SKM-1 (cell line): ENCODE measurements around the gene LRTM1.

Experiments used
- DNase-seq: peaks from one replicate; lab custom pipeline; 2025; ENCODE audit not compliant: unreplicated experiment; lab: John Stamatoyannopoulos, UW

Gene LRTM1

DNA sequence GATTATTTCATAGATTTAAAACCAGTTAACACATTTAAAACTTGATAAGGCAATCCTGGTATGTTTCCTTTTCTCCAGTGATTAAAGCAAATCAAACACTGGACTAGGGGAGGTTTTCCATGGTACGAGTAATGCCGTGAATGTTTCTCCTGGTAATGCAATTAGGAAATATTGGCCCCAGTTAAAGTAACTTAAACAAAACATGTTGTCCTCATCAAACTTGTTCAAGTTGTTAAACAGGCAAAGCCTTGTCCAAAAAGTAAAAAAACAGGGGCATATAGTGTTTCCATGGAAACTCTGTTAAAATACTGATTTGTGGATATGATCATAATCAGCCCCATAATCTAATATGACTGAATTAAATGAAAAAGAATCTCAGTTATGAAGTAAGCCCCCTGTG, 13.1 kb upstream of the LRTM1 start:
- no peak for DNase-seq

DNA sequence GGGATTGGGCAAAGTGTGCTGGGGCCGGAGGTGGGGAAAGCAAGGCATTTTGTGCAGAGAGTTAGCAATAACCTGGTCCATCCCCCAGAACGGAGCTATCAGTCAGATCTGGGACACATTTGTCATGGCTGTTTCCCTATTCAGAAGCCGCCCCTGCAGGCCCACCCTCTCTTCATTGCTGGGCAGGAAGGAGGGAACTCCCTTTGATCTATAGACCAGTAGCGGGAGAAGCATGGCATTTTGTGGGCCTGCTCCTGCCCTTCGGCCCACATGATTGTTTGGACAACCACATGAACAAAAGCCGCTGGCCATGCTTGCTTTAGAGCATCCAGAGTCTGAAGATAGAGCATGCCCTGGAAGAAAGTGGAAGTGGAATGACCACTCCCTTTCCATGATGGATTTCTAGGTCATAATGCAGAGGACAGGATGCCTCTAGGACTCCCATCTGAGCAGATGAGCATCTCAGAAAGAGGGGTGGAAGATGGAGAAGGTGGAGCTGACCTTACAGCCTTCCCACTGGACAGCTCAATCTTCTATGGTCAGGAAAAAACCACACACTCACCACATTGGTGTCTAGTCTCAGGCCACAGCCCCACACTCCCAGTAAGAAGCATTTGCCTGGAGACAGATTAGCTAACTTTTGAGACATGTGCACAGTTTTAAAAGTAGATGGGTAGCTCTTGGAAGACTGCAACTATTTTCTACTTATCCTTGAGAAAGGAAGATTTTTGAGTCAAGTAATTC, 11.9 kb upstream of the LRTM1 start:
- DNase-seq, result no peak

DNA sequence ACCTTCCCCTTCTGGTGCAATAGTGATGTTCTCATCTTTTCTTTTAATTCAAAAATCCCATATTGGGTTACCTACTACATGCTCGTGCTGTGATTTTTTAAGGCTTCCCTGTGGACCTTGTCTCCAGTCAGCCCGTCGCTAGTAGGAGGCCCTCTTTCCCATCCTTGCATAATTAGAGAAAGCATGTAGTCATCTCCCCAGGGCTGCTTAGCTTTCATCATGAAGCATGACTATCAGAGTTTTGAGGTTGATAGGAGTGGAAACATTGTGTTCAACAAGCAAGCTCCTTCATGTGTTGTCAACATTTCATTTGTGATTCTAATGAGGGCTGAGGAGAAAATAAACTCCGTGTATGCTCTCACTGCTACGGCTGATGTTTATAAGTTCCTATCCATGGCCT, 8.7 kb upstream of the LRTM1 start:
- DNase-seq, result no peak

DNA sequence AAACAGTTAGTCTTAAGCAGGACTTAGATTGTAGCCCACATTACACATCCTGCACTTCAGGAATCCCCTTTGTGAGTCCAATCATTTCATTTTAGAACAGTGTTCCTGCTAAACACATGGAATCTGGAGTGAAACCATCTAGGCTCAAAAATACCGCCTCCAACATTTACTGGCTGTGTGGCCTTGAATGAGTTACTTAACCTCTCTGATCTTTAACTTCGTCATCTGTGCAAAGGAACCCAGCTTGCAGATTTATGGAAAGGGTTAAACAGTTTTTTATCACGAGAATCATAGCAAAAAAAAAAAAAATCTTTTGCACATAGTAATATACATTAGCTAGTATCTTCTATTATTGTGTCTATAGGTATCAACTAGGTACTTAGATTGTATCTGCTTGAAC, 8.0 kb upstream of the LRTM1 start:
- DNase-seq, result no peak

DNA sequence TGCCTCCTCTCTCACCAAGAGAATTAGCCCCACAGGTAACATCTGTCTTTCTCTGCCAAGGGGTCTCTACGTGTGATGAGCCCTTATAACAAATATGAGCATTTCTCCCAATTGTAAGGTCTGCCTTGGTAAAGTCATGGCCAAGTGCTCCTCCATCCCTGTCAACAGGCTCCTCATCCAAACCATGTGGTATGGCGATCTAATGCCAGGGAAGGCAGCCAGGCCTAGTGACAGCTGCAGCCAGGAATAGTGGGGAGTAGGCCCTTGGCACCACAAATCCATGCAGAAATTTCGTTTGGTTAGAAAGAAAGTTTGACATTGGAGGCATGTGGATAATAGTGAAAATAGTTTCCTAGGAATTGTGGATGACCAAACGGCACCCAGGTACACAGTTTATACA, 4.7 kb upstream of the LRTM1 start:
- DNase-seq, result no peak

DNA sequence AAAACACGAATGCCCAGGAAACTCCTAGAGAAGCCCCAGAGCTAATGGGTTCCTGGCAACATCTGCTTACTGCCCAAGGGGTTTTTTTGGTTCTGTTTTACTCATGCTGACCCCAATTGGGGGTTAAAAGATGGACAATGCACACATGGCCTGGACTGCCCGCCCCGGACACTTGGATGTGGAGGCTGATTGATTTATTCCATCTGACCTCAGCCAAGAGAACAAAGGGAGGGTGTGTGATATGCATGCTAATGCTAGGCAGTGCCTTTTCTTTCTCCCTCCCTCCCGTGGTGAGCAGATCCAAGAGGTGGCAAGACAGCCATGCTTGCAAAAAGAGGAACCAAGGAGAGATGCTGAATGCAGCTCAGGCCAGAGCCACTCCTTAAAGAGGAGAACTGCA, 3.3 kb upstream of the LRTM1 start:
- DNase-seq, result no peak

DNA sequence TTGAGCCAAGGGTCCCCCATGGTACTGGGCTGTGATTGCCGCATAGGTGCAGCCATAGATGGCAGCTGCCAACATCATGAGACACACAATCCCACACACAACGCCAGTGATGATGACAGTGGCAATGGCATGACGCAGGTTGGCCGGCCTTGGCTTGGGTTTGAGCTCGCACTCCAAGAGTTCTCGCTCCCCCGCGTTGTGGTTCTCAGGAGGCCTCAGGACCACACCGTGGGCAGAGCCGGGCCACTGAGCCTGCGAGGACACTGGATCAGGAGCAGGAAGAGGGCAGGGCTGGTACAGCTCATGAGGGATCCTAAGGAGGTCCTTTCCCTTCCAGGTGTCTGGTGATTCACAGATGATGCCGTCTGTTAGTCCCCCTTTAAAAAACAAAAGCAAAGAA, 9.3 kb downstream of the LRTM1 start:
- DNase-seq, result no peak

DNA sequence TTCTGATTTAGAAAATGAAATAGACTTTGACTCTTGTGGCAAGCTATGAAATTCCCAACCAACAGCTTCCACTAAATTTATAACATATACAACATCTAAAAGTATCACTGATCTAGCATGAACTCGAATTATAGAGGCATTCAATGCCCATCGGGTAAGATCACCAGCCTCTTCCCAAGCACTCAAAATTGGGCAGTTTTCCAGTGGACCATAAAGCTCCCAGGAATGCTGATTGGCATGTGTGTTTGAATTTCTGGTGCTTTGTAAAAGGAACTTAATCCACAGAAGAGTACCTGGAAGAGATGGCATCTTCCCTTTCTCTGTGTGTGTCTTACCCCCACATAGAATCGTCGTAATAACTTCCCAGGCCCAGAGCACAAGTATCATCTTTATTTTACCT, 10.0 kb downstream of the LRTM1 start:
- no peak for DNase-seq

DNA sequence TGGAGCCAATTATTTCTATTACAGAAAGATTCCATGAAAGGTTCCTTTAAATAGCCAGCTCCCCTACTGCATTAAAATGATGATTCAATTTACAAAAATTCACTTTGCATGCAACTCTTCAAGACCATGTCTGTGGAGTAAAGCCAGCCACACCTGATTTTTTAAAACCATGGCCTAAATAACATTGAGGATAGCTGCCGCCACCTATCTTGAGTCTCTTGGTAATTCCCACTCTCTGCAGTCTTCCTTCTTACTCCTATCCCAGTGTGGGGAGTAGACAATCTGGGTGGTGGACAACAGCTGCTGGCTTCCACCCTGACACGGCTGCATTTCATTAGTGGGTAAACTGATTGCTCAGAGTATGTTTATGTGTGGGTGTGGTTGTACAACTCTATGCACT, 10.7 kb downstream of the LRTM1 start:
- no peak for DNase-seq

DNA sequence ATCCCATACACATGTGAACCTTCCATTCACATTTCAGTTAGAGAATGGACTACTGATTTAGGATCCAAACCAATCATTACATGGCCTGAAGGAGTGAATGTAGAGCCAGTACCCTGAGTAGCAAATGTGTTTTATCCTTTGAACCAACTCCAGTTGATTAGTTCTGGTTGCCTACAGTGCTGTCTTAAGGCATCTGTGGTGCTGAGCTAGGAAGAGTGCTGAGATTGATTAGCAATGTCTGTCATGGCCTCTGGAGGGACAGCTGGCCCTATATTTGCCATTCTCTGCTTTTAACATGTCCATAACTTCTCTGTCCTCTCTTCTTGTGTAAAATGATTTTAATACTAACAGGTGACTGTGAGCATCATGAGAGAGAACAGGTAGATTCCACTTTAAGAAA, 11.1 kb downstream of the LRTM1 start:
- DNase-seq, result no peak

DNA sequence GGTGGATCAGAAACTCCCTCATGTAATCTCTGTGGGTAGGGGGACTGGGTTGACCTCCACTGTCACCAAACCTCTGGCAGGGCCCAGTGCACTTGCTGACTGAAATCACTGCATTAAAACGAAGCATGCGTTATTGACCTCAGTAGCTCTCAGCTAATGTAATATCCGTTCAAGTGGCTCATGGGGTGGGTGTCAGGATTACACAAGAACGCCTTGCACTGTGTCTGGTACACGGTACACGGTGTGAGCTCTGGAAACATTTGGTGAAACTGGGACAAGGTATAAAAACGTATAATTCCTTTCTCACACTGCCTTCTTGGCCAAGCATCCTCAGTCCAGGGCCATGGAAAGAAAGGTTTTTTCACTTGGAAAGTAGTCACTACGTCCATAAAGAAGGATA, 11.9 kb downstream of the LRTM1 start:
- no peak for DNase-seq

DNA sequence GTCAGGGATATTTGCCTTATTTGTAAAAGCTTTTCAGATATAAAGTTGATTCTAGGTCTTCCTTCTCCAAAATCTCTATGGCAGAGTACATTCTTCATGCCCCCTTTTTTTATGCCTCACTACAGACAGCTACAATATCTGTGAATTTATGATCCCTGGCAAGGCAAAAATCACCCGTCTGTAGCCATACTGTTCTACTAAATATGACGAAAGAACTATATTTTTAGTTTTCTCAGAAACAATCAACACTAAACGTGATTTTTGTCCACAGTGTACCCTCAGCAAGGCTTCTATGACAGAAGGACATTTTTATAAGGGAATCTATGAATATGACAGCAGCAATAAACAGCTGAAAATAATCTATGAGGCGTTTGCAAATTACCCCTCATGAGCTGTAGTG, 12.7 kb downstream of the LRTM1 start:
- DNase-seq, result no peak

DNA sequence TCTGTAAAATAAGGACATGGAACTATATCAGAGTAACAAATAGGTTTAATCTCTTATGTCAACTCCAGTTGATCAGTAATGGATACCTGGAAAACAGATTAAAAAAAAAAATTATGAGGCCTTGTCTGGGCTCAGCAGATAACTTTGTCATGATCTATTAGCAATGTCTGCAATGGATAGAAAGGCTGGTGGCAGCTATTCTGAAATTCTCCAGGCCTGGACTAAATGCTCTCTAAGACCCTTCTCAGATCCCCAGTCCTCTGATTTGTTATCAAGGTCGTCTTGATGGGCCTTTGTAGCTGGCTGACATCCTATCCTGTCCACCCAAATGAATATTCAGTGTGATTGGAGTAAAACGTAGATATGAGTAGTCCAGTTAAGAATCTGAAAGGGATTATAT, 13.7 kb downstream of the LRTM1 start:
- no peak for DNase-seq

DNA sequence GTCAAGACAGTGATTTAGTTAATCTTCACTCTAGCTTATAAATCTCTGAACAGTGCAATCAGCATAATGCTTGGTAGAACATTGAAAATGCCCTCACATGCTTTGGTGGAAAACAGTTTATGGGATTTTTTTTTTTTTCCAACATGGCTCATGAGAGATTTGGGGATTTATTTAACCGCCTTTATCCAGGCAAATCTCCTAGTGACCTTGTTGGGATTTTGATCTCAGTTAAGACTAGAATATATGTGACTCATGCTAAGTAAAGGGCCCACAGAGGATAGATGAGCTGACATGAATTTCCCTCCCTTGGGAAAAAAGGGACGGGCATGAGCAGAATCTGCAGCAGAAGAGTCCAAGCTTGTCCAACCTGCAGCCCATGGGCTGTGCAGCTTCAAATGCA, 18.7 kb downstream of the LRTM1 start:
- DNase-seq, result no peak

DNA sequence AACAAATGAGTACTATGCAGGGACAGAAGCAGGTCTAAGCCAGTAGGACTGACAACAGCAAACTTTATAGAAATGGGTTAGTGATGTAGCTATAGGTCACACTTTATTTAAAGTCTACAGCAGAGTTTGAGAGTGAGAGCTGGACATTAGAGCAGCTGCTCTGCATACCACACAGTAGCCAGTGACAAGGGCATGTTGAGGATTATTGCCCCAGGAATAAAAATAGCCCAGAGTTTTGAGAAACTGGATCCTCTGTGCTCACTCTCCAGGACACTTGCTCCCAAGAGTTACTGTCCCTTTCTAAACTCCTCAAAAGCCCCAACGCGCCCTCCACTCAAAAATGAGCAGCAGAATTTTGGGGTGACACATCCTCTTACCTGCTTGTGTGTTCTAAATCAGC, 21.1 kb downstream of the LRTM1 start:
- no peak for DNase-seq

DNA sequence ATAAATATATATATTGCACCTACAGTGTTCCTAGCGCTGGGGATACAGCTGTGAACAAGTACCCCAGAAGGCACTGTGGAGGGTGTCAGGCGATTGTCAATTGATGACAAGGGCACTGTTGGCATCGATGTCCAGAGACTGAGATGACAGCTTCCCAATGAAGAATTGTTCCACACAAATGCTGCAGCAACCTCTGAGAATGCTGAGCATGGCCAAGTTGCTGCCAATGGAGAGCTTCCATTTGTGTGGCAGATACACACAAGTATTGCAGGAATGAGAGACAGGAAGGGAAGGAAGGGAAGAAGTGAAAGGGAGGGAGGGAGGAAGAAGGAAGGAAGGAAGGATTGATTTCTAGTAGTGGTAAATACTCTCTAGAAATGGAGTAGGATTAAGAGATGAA, 21.9 kb downstream of the LRTM1 start:
- no peak for DNase-seq

DNA sequence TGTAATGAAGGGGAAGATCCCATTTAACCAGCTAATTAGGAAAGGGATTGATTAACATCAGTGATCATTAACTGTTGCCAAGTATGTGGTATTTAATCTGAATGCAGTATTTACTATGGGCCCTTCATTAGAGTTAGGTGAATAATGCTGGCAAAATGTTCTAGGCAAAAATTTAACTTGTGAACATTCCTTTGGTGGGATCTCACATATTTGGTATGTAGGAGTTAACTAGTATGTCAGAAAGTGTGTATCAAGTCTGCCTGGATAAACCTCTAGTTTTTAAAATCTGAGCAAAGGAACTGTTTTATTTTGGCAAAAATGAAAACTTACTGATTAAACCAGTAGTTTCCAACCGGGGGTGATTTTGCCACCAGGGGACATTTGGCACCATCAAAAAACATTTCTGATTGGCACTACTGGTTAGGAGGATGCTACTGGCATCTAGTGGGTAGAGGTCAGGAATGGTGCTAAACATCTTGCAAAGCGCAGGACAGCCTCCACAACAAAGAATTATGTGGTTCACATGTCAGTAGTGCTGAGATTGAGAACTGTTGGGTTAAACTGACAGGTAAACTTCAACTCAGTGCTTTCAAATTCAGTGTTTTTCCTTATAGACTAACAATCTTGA, 22.5 kb downstream of the LRTM1 start:
- no peak for DNase-seq

DNA sequence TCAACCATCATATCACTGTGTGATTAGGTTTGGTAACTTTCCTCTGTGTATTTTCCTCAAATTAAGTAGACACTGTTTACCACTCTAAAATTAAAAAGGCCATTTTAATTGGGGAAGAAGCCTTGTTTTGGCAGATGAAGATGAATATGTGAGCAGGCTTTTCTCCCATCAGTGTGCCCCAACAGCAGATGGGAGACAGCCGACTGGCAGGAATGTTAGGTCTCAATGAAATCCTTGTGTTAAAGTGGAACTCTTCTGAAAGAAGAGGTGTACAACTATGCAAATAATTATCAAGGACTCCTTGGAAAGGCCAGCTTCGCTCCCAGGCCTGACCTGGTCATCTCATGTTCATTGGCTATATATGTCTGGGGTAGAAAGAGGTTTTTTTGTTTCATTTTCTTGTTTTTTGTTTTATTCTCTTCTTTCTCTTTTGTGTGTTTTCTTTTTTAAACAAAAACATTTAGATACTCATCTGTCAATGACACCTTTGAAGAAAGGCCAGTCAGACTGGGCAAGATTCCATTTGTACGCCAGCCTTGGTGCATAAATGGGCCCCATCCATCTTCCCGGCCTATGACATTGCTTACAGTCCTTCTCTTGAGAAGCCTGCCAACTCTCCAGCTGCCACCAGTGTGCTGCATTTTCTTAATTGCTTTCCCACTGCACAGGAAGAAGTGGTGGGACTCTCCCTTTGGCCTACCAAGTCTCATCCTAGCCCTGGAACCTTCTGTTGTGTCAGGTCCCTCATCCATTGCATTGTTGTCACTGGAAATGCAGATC, 25.8 kb downstream of the LRTM1 start:
- no peak for DNase-seq

DNA sequence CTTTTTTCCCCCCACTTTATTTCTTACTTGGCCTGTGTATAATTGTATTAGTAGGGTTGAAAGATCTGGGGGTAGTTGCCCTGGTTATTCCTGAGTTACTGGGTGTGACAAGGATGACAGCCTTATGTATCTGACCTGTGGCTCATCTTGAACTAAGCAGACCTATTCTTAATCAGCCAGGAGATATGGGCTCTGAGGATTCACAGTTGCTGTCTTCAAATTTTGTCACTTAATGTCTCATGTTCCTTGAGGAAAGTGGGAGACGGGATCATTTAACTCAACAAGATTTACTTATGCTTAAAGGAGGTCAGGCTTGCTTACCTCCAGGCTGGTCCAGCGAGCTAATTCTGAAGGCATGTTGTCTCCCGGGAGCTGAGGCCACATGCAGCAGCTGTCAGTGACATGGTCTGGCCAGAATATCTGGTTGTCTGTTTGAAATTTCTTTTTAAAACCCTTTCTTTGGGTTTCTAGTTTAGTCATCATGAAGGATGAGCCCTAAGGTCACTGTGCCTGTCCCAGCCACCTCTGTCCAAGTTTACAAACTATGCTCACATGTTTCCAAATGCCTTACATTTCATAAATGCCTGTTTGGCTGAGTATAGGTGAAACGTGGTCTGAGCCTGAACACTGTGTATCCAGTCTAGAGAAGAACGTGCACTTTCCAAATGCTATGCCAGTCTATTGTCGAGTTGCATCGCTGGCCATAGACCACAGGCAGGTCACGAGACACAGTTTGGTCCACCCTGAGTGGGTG, 26.8 kb downstream of the LRTM1 start:
- DNase-seq, result no peak

DNA sequence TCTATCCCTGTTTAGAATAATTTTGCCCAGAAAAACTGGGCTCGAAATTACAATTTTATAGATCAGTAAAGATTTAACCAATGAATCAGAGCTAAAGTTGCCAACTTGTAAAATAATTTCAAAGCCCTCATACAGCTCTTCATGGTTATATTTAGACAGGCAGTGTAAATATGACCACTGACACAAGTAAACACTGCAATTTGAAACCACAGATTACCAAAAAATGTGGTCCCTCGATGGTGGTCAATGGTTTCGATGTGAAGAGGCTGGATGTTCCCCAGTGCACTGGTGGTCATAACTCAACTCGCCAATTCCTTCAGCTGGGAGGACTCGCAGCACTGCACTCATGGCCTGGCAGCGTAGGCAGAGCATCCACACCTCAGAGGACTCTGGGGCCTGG, 28.6 kb downstream of the LRTM1 start:
- DNase-seq, result no peak

DNA sequence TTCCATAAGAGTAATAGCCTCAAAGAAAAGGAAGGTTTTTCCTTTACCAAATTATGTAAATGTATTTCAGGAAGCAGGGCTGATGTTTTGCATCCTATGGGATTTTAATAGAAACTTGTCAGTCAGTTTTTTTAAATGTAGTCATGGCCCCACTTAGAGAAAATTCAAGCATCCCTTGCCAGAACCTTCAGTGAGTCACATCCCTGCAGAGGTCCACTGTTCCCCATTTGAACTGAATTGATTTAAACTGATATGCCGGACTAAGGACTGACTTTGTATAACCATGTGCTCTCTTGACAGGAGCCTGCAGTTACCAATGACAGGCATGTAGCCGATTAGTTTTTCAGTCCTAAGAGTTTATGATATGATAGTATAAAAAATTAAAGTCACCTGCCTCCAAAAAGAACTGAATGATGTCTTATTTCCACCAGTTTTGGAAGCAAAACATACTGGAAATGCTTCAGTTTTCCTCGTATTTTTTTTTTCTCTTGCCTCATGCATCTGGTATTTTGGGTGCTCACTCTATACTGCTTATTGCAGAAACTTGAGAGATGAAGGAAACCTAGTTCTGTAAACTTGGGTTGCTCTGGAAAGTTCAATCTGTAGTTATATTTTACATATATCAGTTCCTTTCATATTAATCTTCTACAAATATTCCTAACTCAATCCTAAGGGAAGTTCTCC, 30.7 kb downstream of the LRTM1 start:
- DNase-seq, result no peak
